HUES48 (cell line): Measurements from ENCODE around the gene SFTA2.
"Not testable (repeated sequence)": the region's sequence is repeated elsewhere in the genome, so short reads cannot be mapped to it uniquely, and the experiment has no call there.

Source experiments
- H3K27ac ChIP-seq: one replicate; pipeline ENCODE4 v1.7.0; 2013; ENCODE audit warnings: low read depth, low read length, inconsistent platforms
- H3K27me3 ChIP-seq: 2 replicates; pipeline ENCODE4 v1.6.1; 2013; ENCODE audit warnings: mild to moderate bottlenecking, low read length; ENCODE audit not compliant: control insufficient read depth, insufficient read depth
- H3K36me3 ChIP-seq: 2 replicates; pipeline ENCODE4 v1.6.1; 2013; ENCODE audit warnings: low read length; ENCODE audit not compliant: control insufficient read depth, insufficient read depth
- H3K4me1 ChIP-seq: 2 replicates; pipeline ENCODE4 v1.6.1; 2013; ENCODE audit warnings: mild to moderate bottlenecking, low read length; ENCODE audit not compliant: control insufficient read depth, insufficient read depth
- H3K4me3 ChIP-seq: 2 replicates; pipeline ENCODE4 v1.5.1; 2013; ENCODE audit warnings: mild to moderate bottlenecking, low read depth, low read length
- H3K9ac ChIP-seq: 2 replicates; pipeline ENCODE4 v1.6.1; 2013; ENCODE audit warnings: mild to moderate bottlenecking, low read depth, low read length, moderate library complexity
- H3K9me3 ChIP-seq: 2 replicates; pipeline ENCODE4 v1.6.1; 2013; ENCODE audit warnings: low read length; ENCODE audit not compliant: control insufficient read depth, insufficient read depth

Gene SFTA2

DNA sequence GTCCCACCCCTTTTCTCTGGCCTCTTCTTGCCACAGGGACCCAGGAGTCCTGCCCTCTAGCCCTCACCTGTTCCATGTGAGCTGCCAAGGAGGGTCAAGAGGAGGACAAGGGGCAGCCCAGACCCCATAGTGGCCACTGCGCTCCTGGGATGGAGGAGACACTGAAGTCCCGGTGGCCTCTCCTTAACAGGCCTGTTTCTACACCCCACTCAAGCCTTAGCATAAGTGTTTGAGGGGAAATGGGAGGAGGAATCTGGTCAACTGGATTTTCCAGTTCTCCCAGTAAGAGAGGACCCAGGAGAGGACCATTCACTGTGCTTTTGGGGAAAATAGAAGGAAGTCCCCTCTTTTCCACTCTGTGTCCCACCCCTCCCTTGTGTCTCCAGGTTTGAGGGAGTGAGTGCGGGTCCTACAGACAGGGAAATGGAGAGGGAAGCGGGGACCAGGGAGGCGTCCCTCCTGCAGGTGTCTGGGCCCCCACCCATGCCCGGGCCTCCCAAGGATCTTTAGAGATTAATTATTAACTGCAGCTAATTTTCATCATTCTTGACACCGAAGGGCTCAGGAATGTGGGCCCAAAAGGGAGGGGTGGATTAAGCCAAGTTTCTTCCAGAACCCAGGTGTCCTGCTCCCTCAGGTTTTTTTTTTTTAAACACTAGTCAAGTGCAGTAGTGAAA lies at the start of gene SFTA2:
TSS of gene SFTA2 (minus strand) at position 202 of the 677 bp plus-strand sequence. CDS start at position 128, 74 bp downstream.
- Histone ChIP-seq H3K4me1 (no peaks in the 10 kb centered on the region), H3K4me3 (no peak within 1 kb of the TSS), H3K36me3 (peaks cover under 1% of the 10 kb centered on the region; the same call in 1 of the 2 replicates), H3K9me3 (peaks cover 3% of the 10 kb centered on the region; the same call in 1 of the 2 replicates), H3K27me3 (no peaks in the 10 kb centered on the region), H3K9ac (no peak within 1 kb of the TSS), H3K27ac (no peak within 1 kb of the TSS)

- Histone ChIP-seq H3K36me3 (no peaks in the 10 kb centered on the region), H3K9ac (no peak overlapping the region), H3K27ac (no peak overlapping the region), H3K4me3 (no peak overlapping the region), H3K27me3 (no peaks in the 10 kb centered on the region), H3K4me1 (peaks cover 9% of the 10 kb centered on the region), H3K9me3 (no peaks in the 10 kb centered on the region)
Observed at GRCh38 chr6:30979690-30980089, 47.7 kb upstream of the SFTA2 start.

DNA sequence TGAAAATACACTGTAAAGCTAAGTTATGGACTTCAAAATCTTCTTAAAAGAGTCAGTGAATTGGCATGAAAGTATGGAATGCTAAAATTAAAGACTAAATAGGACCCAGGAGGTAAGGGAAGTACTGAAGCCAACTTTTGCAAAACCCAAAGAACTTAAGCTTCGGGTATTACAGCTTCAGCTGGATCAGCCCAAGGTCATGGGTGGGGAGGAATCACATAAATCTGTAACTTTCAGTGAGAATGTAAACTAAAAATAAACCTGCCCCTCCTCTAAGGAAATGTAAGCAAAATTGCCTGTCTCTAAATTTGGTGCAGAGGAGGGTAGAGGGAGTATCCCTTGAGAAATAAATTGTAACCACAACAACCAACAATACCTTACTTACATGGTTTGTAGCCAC lies 47.2 kb upstream of the SFTA2 start:
- Histone ChIP-seq H3K4me1 (peaks cover 9% of the 10 kb centered on the region), H3K36me3 (no peaks in the 10 kb centered on the region), H3K9ac (no peak overlapping the region), H3K9me3 (no peaks in the 10 kb centered on the region), H3K27me3 (no peaks in the 10 kb centered on the region), H3K4me3 (no peak overlapping the region), H3K27ac (no peak overlapping the region)

- Histone ChIP-seq H3K27me3 (no peaks in the 10 kb centered on the region), H3K4me3 (no peak overlapping the region), H3K9me3 (no peaks in the 10 kb centered on the region), H3K4me1 (no peaks in the 10 kb centered on the region), H3K36me3 (no peaks in the 10 kb centered on the region), H3K27ac (no peak overlapping the region), H3K9ac (no peak overlapping the region)
Observed at GRCh38 chr6:30974490-30975252, 42.7 kb upstream of the SFTA2 start.

DNA sequence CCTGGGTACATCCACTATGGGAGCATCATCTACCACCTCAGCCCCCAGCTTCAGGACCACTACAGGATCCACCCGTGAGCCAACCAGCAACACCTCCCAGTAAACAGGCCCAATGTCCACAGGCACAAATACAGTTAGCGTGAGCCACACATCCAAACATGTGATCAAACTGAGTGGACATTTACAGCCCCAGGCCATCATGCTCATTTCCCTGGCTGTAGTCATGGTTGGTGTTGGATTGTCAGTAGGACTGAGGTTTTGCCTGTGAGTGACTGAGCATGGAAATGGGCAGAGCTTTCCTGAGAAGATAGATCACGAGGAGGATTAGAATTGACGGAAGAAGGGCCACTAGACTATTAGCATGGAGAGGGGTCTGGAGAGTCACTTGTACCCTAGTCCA lies 40.8 kb upstream of the SFTA2 start:
- Histone ChIP-seq H3K4me3 (no peak overlapping the region), H3K36me3 (no peaks in the 10 kb centered on the region), H3K4me1 (no peaks in the 10 kb centered on the region), H3K9ac (no peak overlapping the region), H3K27ac (no peak overlapping the region), H3K9me3 (no peaks in the 10 kb centered on the region), H3K27me3 (no peaks in the 10 kb centered on the region)

DNA sequence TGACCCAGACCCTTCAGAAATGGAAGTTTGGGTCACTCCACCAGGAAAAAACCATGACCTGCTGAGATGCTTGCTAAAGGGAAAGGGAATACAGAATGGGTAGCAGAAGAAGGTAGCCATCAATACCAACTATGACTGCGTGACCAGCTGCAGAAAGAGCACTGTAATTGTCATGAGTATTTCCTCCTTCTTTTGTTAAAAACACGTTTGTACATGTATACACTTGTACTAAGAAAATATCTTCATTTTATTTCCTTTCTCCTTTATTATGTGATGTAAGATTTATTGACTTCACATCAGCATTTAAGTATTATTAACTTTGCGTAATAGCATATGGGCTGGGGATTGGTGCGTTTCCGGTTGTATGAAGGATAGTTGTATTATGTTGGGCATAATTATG lies 39.0 kb upstream of the SFTA2 start:
- Histone ChIP-seq H3K36me3 (no peaks in the 10 kb centered on the region), H3K9ac (no peak overlapping the region), H3K4me1 (no peaks in the 10 kb centered on the region)

GRCh38 chr6:30969171-30969570 lies 37.2 kb upstream of the SFTA2 start:
- not testable (repeated sequence) for H3K9ac ChIP-seq, H3K4me3 ChIP-seq, H3K27ac ChIP-seq, H3K27me3 ChIP-seq, H3K36me3 ChIP-seq, H3K4me1 ChIP-seq, H3K9me3 ChIP-seq

More for the DNA sequence above, 39.0 kb upstream of the SFTA2 start:
- H3K4me3 ChIP-seq: no peak overlapping the region
- H3K27me3 ChIP-seq: no peaks in the 10 kb centered on the region
- H3K9me3 ChIP-seq: no peaks in the 10 kb centered on the region
- H3K27ac ChIP-seq: no peak overlapping the region

GRCh38 chr6:30966154-30966553 lies 34.2 kb upstream of the SFTA2 start:
- no peak overlapping the region for H3K4me3 ChIP-seq
- no peaks in the 10 kb centered on the region for H3K4me1 ChIP-seq
- H3K9me3 ChIP-seq: no peaks in the 10 kb centered on the region
- no peak overlapping the region for H3K27ac ChIP-seq
- no peaks in the 10 kb centered on the region for H3K36me3 ChIP-seq
- no peaks in the 10 kb centered on the region for H3K27me3 ChIP-seq
- H3K9ac ChIP-seq: no peak overlapping the region

- no peak overlapping the region for H3K9ac ChIP-seq
- H3K4me3 ChIP-seq: no peak overlapping the region
- H3K9me3 ChIP-seq: no peaks in the 10 kb centered on the region
- H3K27me3 ChIP-seq: no peaks in the 10 kb centered on the region
- H3K36me3 ChIP-seq: no peaks in the 10 kb centered on the region
- no peak overlapping the region for H3K27ac ChIP-seq
- no peaks in the 10 kb centered on the region for H3K4me1 ChIP-seq
Observed at GRCh38 chr6:30965140-30965601, 33.2 kb upstream of the SFTA2 start.

DNA sequence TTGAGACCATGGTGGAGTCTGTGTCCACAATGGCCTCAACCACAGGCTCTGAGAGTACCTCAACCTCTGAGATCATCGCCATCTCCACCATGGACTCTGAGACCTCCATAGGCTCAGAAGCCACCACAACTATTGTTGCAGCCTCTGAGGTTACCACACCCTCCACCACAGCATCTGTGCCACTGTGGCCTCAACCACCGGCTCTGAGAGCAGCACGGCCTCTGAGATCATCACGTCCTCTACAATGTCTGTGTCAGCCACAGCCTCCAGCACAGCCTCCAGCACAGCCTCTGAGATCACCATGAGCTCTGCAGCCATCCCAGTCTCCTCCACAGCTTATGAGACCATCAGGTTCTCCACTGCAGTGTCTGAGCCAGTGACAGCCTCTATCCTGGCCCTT lies 32.1 kb upstream of the SFTA2 start:
- Histone ChIP-seq H3K9me3 (no peaks in the 10 kb centered on the region), H3K4me1 (no peaks in the 10 kb centered on the region), H3K36me3 (no peaks in the 10 kb centered on the region), H3K27me3 (no peaks in the 10 kb centered on the region), H3K4me3 (no peak overlapping the region), H3K9ac (no peak overlapping the region), H3K27ac (no peak overlapping the region)

- no peak overlapping the region for H3K9ac ChIP-seq
- H3K4me1 ChIP-seq: no peaks in the 10 kb centered on the region
- H3K27ac ChIP-seq: no peak overlapping the region
- H3K36me3 ChIP-seq: no peaks in the 10 kb centered on the region
- no peak overlapping the region for H3K4me3 ChIP-seq
- H3K9me3 ChIP-seq: no peaks in the 10 kb centered on the region
- H3K27me3 ChIP-seq: no peaks in the 10 kb centered on the region
Observed at GRCh38 chr6:30963641-30964040, 31.7 kb upstream of the SFTA2 start.
